Measurements from ENCODE around the gene OR13C5.
"Not testable (repeated sequence)": the region's sequence is repeated elsewhere in the genome, so short reads cannot be mapped to it uniquely, and the experiment has no call there.

OR13C5 gene, protein sequence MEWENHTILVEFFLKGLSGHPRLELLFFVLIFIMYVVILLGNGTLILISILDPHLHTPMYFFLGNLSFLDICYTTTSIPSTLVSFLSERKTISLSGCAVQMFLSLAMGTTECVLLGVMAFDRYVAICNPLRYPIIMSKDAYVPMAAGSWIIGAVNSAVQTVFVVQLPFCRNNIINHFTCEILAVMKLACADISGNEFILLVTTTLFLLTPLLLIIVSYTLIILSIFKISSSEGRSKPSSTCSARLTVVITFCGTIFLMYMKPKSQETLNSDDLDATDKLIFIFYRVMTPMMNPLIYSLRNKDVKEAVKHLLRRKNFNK

DNA sequence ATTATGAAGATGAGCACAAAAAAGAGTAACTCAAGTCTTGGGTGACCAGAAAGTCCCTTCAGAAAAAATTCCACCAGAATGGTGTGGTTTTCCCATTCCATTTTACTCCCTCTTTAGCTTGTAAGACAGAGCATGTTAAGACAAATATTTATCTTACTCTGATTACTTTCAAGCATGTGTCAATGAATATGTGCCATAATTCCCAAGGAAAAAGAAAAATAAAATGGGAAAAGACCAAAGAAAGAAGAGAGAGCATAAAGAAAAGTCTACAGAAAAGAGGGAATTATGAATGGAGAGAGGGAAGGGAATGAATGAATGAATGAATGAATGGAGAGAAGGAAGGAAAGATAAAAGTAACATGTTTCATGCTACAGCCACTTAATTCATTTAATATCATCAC lies at the start of gene OR13C5:
Gene OR13C5, minus strand, starts transcription at position 101 of the 400 bp plus-strand sequence. Its CDS starts 0 bp downstream, at position 101.
- not testable (repeated sequence) for DNase-seq

DNA sequence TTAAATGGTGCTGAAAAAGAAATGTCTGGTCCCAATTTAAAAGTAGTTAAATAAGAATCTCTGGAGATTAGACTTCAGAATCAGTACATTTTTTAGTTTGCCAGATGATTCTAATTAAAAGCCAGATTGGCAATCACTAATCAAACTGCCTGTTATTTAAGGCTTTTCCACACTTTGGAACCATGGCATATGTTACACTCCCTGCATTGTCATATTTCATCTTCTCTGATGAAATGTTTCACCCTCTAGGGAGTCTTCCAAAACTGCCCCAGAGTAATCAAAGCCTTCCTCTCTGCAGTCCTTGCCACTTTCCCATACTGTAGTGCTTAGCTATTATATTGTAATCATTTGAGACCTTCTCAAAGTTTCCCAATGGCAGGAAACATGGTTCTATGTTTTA lies 36.2 kb upstream of the OR13C5 start:
- no peak for DNase-seq

DNA sequence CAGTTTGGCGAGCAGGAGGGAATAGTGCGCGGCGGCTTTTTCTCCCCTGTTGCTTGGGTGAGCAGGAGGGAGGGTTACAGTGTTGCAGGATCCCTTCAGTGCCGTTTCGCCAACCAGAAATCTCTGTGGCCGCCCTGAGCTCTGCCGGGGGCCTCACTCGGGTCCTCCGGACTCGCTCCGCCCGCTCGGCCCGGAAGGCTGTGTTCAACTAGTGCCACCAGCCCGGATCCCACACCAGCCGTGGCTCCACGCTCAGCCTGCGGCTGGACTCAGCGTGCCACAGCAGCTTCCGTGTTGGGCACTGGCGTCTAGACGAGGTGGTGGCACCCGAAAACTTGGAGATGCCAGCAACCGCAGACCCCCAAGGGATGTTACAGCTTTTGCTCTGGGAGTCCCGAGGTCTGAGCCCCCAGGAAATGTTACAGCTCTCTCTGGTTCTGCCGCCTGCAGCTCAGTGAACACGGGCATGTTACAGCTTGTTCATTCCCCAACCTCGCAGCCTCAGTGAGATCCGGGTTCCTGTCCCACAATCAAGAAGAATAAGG lies 34.8 kb upstream of the OR13C5 start:
- DNase-seq = no peak

DNA sequence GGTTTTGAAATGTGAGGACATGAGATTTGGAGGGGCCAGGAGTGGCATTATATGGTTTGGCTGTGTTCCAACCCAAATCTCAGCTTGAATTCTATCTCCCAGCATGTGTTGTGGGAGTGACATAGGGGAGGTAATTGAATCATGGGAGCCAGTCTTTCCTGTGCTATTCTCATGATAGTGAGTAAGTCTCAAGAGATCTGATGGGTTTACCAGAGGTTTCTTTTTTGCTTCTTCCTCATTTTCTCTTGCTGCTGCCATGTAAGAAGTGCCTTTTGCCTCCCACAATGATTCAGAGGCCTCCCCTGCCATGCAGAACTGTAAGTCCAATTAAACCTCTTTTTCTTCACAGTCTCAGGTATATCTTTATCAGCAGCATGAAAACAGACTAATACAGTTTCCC lies 26.8 kb upstream of the OR13C5 start:
- DNase-seq = not testable (repeated sequence)

DNA sequence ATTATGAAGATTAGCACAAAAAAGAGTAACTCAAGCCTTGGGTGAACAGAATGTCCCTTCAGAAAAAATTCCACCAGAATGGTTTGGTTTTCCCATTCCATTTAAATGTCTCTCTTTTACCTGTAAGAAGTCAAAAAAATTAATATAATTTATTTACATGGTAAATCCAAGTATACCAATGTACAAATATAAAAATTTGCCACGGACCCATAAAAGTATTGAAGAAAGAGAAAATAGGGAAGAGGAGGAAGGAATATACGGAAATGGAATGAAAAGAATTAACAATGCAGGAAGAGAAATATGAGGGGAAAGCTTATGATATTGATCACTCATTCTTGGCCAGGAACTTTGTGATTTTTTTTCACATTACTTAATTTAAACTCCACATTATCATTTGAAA lies 18.9 kb upstream of the OR13C5 start, which contains the start of gene OR13C9:
Gene OR13C9, minus strand, starts transcription at position 101 of the 400 bp plus-strand sequence. Its CDS starts 0 bp downstream, at position 101.
- no peak for DNase-seq

DNA sequence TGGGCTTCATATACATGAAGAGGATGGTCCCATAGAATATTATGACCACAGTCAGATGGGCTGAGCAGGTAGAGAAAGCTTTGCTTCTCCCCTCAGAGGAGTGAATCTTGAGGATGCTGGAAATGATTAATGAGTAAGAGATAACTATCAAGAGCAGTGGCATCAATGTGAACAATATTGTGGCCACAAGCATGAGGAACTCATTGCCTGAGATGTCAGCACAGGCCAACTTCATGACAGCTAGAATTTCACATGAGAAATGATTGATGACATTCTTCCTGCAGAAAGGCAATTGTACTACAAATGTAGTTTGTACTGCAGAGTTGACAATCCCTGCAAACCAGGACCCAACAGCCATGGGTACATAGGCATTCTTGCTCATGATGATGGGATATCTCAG lies 18.2 kb upstream of the OR13C5 start:
- no peak for DNase-seq

DNA sequence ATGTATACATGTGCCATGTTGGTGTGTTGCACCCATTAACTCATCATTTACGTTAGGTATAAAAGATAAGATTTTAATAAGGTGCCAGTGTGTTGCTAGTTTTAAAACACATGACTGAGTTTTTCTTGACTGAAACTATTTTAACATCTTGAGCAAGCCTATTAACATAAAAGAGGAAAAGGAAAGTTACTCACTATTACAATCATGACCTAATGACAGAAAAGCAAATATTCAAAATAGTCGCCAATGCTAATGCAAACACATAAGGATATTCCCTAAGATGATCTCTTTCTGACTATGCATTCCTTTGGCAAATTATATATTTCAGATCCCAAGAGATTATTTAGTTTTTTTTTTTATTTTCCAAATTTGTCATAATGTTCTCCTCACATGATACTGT lies 12.0 kb upstream of the OR13C5 start:
- DNase-seq = no peak

DNA sequence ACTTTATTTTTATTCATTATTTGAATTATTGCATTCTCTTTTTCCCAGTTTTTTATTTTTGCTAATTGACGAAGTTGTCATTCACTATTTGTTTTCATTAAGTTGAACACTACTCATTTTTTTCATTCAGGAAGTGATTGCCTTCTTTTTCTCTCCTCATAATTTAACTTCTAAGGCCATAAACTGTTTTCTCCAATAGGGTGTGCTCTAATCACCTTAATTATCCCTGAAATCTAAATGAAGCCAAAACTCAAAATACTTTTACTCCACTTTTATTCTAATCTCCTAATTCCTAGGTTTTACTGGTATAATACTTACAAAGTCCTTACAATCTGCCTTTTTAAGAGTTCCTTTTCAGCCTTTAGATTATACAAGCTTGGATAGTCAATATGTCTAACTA lies 9.1 kb upstream of the OR13C5 start:
- no peak for DNase-seq

DNA sequence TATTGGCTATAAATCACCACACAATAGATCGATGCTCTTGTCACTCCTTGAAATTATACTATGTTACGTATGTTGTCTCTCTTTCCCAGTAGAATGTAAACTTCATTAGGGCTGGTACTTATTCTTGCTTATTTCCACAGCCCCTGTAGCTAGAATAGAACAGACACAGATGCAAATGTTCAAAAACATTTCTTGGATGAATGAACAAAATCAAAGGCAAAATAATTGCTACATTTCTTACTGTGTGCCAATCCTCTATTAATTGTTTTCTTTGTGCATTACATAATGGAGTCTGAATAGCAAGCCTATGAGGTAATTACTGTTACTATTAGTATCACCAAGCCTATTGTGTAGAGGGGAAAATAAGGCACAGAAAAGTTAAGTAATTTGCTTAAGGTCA lies 6.9 kb upstream of the OR13C5 start:
- no peak for DNase-seq

DNA sequence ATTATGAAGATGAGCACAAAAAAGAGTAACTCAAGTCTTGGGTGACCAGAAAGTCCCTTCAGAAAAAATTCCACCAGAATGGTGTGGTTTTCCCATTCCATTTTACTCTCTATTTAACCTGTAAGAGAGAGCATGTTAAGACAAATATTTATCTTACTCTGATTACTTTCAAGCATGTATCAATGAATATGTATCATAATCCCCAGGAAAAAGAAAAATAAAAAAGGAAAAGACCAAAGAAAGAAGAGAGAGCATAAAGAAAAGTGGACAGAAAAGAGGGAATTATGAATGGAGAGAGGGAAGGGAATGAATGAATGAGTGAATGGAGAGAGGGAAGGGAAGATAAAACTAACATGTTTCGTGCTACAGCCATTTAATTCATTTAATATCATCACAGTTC lies 6.3 kb upstream of the OR13C5 start, which contains the start of gene OR13C2:
Gene OR13C2, minus strand, starts transcription at position 101 of the 400 bp plus-strand sequence. Its CDS starts 0 bp downstream, at position 101.
- not testable (repeated sequence) for DNase-seq

DNA sequence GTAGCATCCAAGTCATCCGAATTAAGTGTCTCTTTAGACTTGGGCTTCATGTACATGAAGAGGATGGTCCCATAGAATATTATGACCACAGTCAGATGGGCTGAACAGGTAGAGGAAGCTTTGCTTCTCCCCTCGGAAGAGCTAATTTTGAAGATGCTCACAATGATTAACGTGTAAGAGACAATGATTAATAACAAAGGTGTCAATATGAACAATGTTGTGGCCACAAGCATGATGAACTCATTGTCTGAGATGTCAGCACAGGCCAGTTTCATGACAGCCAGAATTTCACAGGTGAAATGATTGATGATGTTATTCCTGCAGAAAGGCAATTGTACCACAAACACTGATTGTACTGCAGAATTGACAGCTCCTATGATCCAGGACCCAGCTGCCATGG lies 5.6 kb upstream of the OR13C5 start:
- DNase-seq = no peak

DNA sequence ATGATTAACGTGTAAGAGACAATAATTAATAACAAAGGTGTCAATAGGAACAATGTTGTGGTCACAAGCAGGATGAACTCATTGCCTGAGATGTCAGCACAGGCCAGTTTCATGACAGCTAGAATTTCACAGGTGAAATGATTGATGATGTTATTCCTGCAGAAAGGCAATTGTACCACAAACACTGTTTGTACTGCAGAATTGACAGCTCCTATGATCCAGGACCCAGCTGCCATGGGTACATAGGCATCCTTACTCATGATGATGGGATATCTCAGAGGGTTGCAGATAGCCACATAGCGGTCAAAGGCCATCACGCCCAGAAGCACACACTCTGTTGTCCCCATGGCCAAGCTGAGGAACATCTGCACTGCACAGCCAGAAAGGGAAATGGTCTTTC lies 464 bp downstream of the OR13C5 start:
- not testable (repeated sequence) for DNase-seq

DNA sequence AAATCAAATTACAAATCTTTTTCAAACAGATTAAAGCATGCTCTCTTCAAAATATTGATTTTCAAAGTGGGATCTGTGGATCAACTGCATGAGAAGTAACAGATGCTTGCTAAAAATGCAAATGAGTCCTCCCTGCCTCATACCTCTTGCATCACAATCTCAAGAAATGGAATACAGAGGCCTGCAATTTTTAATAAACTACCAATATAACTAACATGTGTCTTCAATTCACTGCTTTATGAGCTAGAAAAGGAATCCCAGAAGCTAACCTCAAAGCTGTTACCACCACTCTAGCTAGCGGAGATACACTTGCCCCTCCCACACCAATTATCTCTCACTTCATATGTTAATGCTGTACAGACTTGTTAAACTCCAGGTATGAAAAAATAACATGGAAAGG lies 9.6 kb downstream of the OR13C5 start:
- DNase-seq = no peak

DNA sequence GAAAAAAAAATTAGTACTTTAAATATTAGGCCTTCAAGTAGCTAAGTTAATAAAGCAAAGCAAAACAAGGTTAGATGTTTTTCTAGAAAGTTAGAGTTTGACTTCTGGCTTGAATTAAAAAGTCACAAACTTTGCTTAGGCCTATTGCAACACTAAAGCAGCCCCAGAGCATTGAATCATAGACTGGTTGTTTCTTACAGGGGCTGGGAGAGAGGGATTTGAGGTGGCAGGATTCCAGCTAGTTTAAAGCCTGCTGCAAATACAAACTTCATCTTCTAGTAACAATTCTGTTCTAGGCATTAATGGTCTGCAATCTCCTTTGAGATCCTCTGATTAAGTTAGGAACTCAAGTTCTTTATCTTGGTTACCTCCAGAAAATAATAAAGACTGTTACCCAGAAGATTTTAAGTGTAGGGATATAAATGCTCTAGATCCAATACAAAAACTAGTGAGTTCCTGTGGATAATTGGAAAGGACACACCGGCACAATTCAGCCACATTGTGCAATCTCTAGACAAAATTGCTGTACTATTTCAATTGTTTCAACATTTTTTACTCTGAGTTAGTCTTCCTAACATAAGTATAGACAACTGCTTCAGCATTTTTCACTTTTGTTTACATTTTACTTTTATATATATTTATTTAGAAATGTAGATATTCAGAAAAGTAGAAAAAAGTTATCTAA lies 12.6 kb downstream of the OR13C5 start:
- no peak for DNase-seq

DNA sequence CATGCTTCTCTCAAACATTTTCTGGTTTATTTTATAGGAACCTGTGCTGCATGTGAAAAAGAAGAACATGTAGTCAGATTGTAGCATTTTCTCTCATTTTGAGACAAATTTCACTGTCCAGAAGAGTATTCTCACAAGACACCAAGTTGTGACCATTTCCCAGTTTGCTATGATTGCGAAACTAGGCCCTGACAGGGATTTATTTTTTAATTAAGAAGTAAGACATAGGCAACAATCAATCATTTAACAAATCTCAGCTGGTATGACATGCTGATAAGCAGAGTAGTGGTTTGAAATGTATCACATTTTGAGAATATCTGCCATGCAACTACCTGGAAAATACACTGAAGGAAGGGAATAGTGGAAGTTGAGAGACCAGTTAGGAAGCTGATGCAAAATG lies 18.7 kb downstream of the OR13C5 start:
- DNase-seq = no peak

DNA sequence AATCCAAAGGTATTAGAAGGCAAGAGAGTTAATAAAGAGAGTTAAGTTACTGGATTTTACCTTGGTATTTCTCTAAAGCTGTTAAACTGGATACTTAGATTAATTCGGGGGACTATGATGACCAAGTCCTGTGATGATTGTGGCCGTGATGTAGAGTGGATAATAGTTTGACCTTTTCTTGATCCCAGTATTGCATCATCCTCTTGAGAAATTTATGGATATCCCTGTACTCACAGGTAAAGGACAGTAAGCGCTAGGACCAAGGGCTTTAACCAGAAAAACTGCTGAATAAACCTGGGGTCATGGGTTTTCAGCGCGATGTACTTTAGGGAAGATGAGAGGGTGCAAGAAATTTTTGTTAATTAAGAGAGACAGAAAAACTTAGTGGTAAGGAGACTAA lies 21.9 kb downstream of the OR13C5 start:
- no peak for DNase-seq

DNA sequence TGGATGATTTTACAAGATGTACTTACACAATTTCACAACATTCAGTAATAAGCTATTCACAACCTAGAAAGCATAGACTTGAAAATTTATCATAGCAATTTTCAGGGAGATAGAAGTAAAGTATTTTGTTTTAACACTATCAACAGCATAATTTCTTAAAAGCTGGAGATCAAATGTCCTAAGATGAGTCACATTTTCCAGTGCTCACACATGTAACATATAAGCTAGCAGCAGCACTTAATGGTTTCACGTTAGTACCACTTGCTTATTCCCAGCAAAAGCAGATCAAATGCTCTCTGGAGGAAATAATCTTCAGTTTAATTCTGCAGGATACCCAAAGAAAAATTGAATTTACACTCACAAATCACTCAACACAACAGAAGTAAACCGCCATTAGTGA lies 23.8 kb downstream of the OR13C5 start:
- DNase-seq = no peak

DNA sequence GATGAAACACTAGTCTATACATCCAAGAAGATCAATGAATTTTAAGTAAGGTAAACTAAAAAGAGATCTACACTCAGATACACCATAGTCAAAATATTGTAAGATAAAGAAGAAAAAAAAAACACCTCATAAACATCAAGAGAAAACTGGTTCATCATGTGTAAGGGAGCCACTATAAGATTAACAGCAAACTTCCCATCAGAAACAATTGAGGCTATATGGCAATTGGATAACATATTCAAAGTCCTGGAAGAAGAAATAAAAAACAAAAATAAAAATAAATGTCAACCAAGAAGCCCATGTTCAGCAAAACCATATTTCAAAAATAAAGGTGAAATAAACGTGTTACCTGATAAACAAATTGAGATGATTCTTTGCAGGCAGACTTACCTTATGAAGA lies 26.6 kb downstream of the OR13C5 start:
- DNase-seq = no peak

DNA sequence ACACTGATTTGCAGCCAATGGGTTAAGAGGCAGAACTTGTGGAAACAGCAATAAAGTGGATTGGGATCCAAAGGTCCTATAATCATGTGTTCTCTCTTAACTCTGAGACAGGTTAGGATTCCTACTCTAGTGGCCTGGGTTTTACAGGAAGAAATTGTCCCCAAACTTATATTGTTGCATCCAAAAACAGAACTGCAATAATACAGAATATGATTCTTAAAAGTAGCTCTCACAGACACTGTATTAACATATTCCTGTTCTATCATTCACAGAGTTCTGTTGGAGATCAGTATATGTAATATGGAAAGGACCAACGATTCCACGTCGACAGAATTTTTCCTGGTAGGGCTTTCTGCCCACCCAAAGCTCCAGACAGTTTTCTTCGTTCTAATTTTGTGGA lies 30.3 kb downstream of the OR13C5 start, which contains the start of gene OR13C8:
Gene OR13C8, plus strand, starts transcription at position 301 of the 400 bp plus-strand sequence. Its CDS starts 0 bp downstream, at position 301.
- no peak for DNase-seq

DNA sequence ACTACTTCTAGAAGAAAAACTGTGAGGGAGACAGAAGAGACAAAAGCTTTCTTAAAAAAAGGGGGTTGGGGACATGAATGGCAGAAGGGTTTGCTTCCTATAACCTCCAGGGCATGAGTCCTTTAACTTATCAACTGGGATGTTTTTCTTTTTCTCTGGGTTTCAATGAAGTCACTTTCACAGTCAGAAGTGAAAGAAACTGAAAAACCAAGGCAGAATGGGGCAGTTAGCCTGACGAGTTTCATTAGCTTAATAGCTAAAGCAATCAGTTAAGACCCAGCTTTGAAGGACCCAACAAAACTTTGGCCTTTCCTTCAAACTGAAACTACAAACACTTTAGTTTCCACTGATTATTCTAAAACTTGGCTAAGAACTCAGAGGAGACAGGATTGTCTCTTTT lies 34.9 kb downstream of the OR13C5 start:
- no peak for DNase-seq

DNA sequence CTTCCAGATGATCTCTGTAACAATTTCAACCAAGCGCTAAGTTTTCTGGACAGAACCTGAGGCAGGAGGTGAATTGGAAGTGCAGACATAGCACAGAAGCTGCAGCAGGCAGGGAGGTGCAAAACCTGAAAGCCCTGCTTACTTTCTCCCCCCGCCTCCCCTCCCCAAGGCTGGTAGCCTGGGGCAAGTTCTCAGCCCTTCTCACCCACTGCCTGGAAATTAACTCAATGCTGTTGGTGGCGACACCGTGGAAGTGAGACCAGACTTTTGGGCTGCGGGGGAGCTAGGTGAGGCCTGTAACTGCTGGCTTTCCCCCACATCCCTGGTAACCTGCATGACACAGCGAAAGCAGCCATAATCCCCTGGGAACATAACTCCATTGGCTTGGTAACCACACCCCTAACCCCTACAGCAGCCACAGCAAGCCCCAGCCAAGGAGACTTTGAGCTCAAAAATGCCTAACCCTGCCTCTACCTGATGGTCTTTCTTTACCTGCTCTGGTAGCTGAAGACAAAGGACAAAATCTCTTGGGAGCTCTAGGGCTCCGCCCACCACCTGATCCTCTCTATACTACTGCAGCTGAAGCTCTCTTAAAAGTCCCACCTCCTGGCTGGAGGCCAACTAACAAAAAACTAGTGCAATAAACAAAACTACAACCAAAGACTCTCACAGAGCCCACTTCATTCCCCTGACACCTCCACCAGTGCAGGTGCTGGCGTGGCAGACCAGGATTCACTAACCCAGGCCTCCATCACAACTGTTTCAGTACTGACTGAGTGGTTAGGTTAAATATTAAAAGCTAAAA lies 42.2 kb downstream of the OR13C5 start:
- DNase-seq = no peak

DNA sequence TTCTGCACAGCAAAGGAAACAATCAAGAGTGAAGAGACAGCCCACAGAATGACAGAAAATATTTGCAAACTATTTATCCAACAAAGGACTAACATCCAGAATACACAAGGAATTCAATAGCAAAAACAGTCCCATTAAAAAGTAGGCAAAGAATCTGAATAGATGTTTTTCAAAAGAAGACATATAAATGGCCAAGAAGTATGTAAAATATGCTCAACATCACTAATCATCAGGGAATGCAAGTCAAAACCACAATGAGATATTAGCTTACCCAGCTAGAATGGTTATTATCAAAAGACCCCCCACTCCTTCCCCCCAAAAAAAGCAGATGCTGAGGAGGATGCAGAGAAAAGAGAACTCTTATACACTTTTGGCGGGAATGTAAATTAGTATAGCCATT lies 43.7 kb downstream of the OR13C5 start:
- DNase-seq = no peak

DNA sequence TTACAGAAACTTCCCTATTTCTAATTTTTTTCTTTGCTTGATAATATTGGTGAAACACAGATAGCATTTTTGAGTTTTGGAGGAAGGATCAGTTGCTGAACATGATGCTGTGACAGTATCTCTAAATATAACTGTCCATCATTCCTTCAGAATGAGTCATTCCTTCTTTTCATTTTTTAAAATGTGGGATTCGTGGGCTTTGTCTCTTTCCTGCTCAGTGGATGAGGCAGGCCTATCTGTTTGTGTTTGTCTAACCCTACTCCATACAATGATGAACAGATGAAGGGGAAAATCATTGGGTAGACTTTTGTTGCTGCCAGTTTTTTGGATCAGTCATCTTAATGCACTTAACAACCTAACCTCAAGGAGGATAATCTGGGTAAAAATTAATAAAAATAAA lies 46.0 kb downstream of the OR13C5 start:
- no peak for DNase-seq

All from stimulated activated CD4-positive, alpha-beta T cell treated with anti-CD3 and anti-CD28 coated beads, Interleukin-2, amount 100 ng/mL, for 24 hours (primary cell).